Measurements from ENCODE around the gene PLCG2. TPM values are rescaled to one million over a fixed set of nuclear protein-coding genes. Genes with fewer than 3 reads are reported as not detected.
A peak's percentile ranks its signal among the peaks of the same experiment; 100 is the strongest.

Gene PLCG2
- total RNA-seq (2013) = 47.5 TPM
- polyA plus RNA-seq = 10 to 100 TPM; 19.5 to 47.4 (median 35.5) TPM
- 83.4 and 118 TPM in 2 replicates for polyA minus RNA-seq
- total RNA-seq = 4.5 to 39.0 (median 22.9) reads per million in 11 experiments

- Histone ChIP-seq H3K36me3 (replicated peaks in 1 of 2; ENCODE audit: control insufficient read depth in 1 of 2, insufficient read depth in 2 of 2, low read length in 2 of 2) (no peaks in the 10 kb centered on the region), H3K4me3 (replicated peaks in 1 of 3; ENCODE audit: low read depth in 2 of 3, low read length in 3 of 3) (peak within 1 kb of the TSS; percentile 82 to 94 (median 89)), H3K79me2 (ENCODE audit: insufficient read depth, low read length) (peaks cover 48% of the 10 kb centered on the region), H3K4me2 (replicated peaks; ENCODE audit: extremely low read depth, low read length, poor library complexity, severe bottlenecking) (peak within 1 kb of the TSS; percentile 98), H2AFZ (ENCODE audit: insufficient read depth, low read depth, low read length, poor library complexity, severe bottlenecking) (peak within 1 kb of the TSS; percentile 93), H4K20me1 (ENCODE audit: insufficient read depth, low read length) (peaks cover 46% of the 10 kb centered on the region), H3K27me3 (ENCODE audit: control insufficient read depth in 2 of 2, insufficient read depth in 2 of 2, low read length in 2 of 2) (no peaks in the 10 kb centered on the region), H3K4me1 (ENCODE audit: control insufficient read depth in 1 of 2, insufficient read depth in 2 of 2, low read length in 2 of 2) (peaks cover 35 to 45% of the 10 kb centered on the region in 2 donors), H3K9me3 (replicated peaks in 1 of 2; ENCODE audit: control insufficient read depth in 1 of 2, insufficient read depth in 1 of 2, low read length in 2 of 2) (no peaks in the 10 kb centered on the region), H3K9ac (ENCODE audit: insufficient read depth, low read length, poor library complexity, severe bottlenecking) (peak within 1 kb of the TSS; percentile 97), H3K27ac (ENCODE audit: low read depth in 1 of 2, low read length in 2 of 2) (peak within 1 kb of the TSS; percentile 52 to 93)
- Mint-ChIP-seq H3K36me3 (peaks cover 12 to 14% of the 10 kb centered on the region in 2 donors), H3K4me1 (peaks cover 54% of the 10 kb centered on the region), H3K27ac (peak within 1 kb of the TSS; percentile 89 to 96 (median 92)), H3K4me3 (peak within 1 kb of the TSS; percentile 96 to 97), H3K27me3 (ENCODE audit: low read depth in 3 of 3) (peaks cover 2 to 5% (median 2%) of the 10 kb centered on the region in 3 donors), H3K9me3 (no peaks in the 10 kb centered on the region)
- peak; percentile 71 to 81 (median 76) for DNase-seq
- TF ChIP-seq CTCF (IDR thresholded peaks at IDR 0.05) = no peak
- intact Hi-C loops (cut with micrococcal nuclease) = loop anchor here in 1 of 2 donors (10.0 kb wide), 1 partner anchor 96 kb away; no protein-coding TSS in a partner anchor
- WGBS (ENCODE audit: insufficient coverage) = under 1% methylated on average over 78 of the region's 78 CpGs
Measured at GRCh38 chr16:81778861-81779535, at the start of gene PLCG2. PLCG2 (plus strand) TSS chr16:81779291; CDS start chr16:81785990, 6,699 bp downstream.

GRCh38 chr16:81729451-81729850 is 49.6 kb upstream of the PLCG2 start:
- H2AFZ ChIP-seq (ENCODE audit: insufficient read depth, low read depth, low read length, poor library complexity, severe bottlenecking) = no peak overlapping the region

More at GRCh38 chr16:81729451-81729850, 49.6 kb upstream of the PLCG2 start:
- Histone ChIP-seq H3K27me3 (ENCODE audit: control insufficient read depth in 2 of 2, insufficient read depth in 2 of 2, low read length in 2 of 2) (peaks cover 0 to 5% of the 10 kb centered on the region in 2 donors), H4K20me1 (ENCODE audit: insufficient read depth, low read length) (no peaks in the 10 kb centered on the region), H3K79me2 (ENCODE audit: insufficient read depth, low read length) (no peaks in the 10 kb centered on the region), H3K4me3 (replicated peaks in 1 of 3; ENCODE audit: low read depth in 2 of 3, low read length in 3 of 3) (no peak overlapping the region), H3K4me1 (ENCODE audit: control insufficient read depth in 1 of 2, insufficient read depth in 2 of 2, low read length in 2 of 2) (peaks cover 10 to 14% of the 10 kb centered on the region in 2 donors), H3K36me3 (replicated peaks in 1 of 2; ENCODE audit: control insufficient read depth in 1 of 2, insufficient read depth in 2 of 2, low read length in 2 of 2) (no peaks in the 10 kb centered on the region), H3K27ac (ENCODE audit: low read depth in 1 of 2, low read length in 2 of 2) (no peak overlapping the region), H3K4me2 (replicated peaks; ENCODE audit: extremely low read depth, low read length, poor library complexity, severe bottlenecking) (no peak overlapping the region), H3K9me3 (replicated peaks in 1 of 2; ENCODE audit: control insufficient read depth in 1 of 2, insufficient read depth in 1 of 2, low read length in 2 of 2) (peaks cover 0 to 3% of the 10 kb centered on the region in 2 donors), H3K9ac (ENCODE audit: insufficient read depth, low read length, poor library complexity, severe bottlenecking) (no peak overlapping the region)
- intact Hi-C loops (cut with micrococcal nuclease) = no loop called here
- H3K4me3 Mint-ChIP-seq = peak overlapping the region in 1 of 2 donors; percentile 60
- H3K27me3 Mint-ChIP-seq (ENCODE audit: low read depth in 3 of 3) = peaks cover 3 to 27% (median 17%) of the 10 kb centered on the region in 3 donors
- peaks cover 17% of the 10 kb centered on the region for H3K4me1 Mint-ChIP-seq
- no peaks in the 10 kb centered on the region for H3K36me3 Mint-ChIP-seq
- WGBS (ENCODE audit: insufficient coverage) = 96% methylated on average over 13 of the region's 16 CpGs
- no peak for TF ChIP-seq CTCF (IDR thresholded peaks at IDR 0.05)
- peaks cover 3 to 6% (median 4%) of the 10 kb centered on the region in 7 donors for H3K9me3 Mint-ChIP-seq
- H3K27ac Mint-ChIP-seq = no peak overlapping the region
- no peak for DNase-seq

Measured in CD14-positive monocyte (primary cell).